CD4-positive, CD25-positive, alpha-beta regulatory T cell (primary cell): ENCODE measurements around the gene CD14. TPM values are rescaled to one million over a fixed set of nuclear protein-coding genes. Genes with fewer than 3 reads are reported as not detected.

Experiments
- ATAC-seq, 2 donors: fragments of 150-1000 bp; cut with Tn5 transposase; one replicate each; pipeline ENCODE4 v1.10.0; 2021; ENCODE audit warnings: low read depth in 2 of 2, moderate number of reproducible peaks in 2 of 2, moderate library complexity in 1 of 2
- DNase-seq, 3 donors: peaks; one replicate each; pipeline versions ENCODE4 v3.0.0 to v3.0.0-alpha.2; 2012 to 2022; ENCODE audit warnings: mixed read lengths in 1 of 3
- H3K27ac ChIP-seq: one replicate; pipeline ENCODE4 v1.7.0; 2013; ENCODE audit warnings: mild to moderate bottlenecking, low read length; ENCODE audit not compliant: insufficient read depth, poor library complexity, severe bottlenecking
- H3K27me3 ChIP-seq: one replicate; pipeline ENCODE4 v1.7.0; 2013; ENCODE audit warnings: low read length; ENCODE audit not compliant: control insufficient read depth, insufficient read depth
- H3K36me3 ChIP-seq: one replicate; pipeline ENCODE4 v1.7.0; 2013; ENCODE audit warnings: mild to moderate bottlenecking, low read length, moderate library complexity; ENCODE audit not compliant: control insufficient read depth, insufficient read depth
- H3K4me1 ChIP-seq: 2 replicates; pipeline ENCODE4 v1.7.0; 2013; ENCODE audit warnings: mild to moderate bottlenecking, low read length; ENCODE audit not compliant: insufficient read depth, control insufficient read depth, poor library complexity, severe bottlenecking
- H3K4me3 ChIP-seq: one replicate; pipeline ENCODE4 v1.7.0; 2013; ENCODE audit warnings: low read depth, mild to moderate bottlenecking, low read length, moderate library complexity
- H3K9me3 ChIP-seq, 2 experiments: 1 replicate in 1 of 2; 2 replicates in 1 of 2; pipeline ENCODE4 v1.7.0; 2013; ENCODE audit warnings: low read length in 2 of 2, mild to moderate bottlenecking in 1 of 2, moderate library complexity in 1 of 2; ENCODE audit not compliant: control insufficient read depth in 2 of 2
- H3K27ac Mint-ChIP-seq, 3 donors: one replicate each; pipeline ENCODE4 v1.8.0; 2020 to 2022; ENCODE audit warnings: mild to moderate bottlenecking in 3 of 3, mixed read lengths in 3 of 3, moderate library complexity in 2 of 3
- H3K27me3 Mint-ChIP-seq: one replicate; pipeline ENCODE4 v1.8.0; 2022; ENCODE audit warnings: mild to moderate bottlenecking, mixed read lengths
- H3K36me3 Mint-ChIP-seq: one replicate; pipeline ENCODE4 v1.8.0; 2020; ENCODE audit warnings: mixed read lengths
- H3K4me1 Mint-ChIP-seq, 4 donors: one replicate each; pipeline ENCODE4 v1.8.0; 2020 to 2022; ENCODE audit warnings: mixed read lengths in 4 of 4, mild to moderate bottlenecking in 1 of 4
- H3K4me3 Mint-ChIP-seq, 4 donors: one replicate each; pipeline ENCODE4 v1.8.0; 2020 to 2022; ENCODE audit warnings: mild to moderate bottlenecking in 4 of 4, mixed read lengths in 4 of 4, moderate library complexity in 3 of 4
- H3K9me3 Mint-ChIP-seq, 7 donors: one replicate each; pipeline ENCODE4 v1.8.0; 2020 to 2022; ENCODE audit warnings: mixed read lengths in 7 of 7, mild to moderate bottlenecking in 3 of 7, moderate library complexity in 2 of 7
- polyA plus RNA-seq, 4 donors: library from polyadenylated mRNA; unstranded; fragments of 300-500 nt; fragmentation: Illumina TruSeq; gene quantifications; one replicate each; pipeline ENCODE4 v1.2.3, GENCODE V29; 2021
- total RNA-seq: library from RNA; stranded (reverse); gene quantifications from one replicate; pipeline ENCODE4 v1.2.3, GENCODE V29; 2022

CD14 gene
- total and polyA plus RNA-seq, 5 donors from 2014 or later, result 1.3 to 2.6 (median 2.1) TPM; not detected in 1

- peaks cover 10% of the 10 kb centered on the region for H3K27me3 ChIP-seq
- no peak for ATAC-seq
- no peak for DNase-seq
- peaks cover 20% of the 10 kb centered on the region for H3K4me1 ChIP-seq
- peak overlapping the region; percentile 74 for H3K4me3 ChIP-seq
- Mint-ChIP-seq H3K27me3 (peaks cover 29% of the 10 kb centered on the region), H3K4me3 (peak overlapping the region; percentile 82 to 93 (median 90)), H3K27ac (peak overlapping the region in 1 of 3 donors; percentile 64), H3K9me3 (peaks cover 0 to 1% (median 0%) of the 10 kb centered on the region in 7 donors), H3K4me1 (peaks cover 8 to 32% (median 19%) of the 10 kb centered on the region in 4 donors), H3K36me3 (no peaks in the 10 kb centered on the region)
- H3K9me3 ChIP-seq, result no peaks in the 10 kb centered on the region
- no peaks in the 10 kb centered on the region for H3K36me3 ChIP-seq
- no peak overlapping the region for H3K27ac ChIP-seq
These were observed 526 bp upstream of the CD14 start for GRCh38 chr5:140633501-140633900.

- Mint-ChIP-seq H3K36me3 (no peaks in the 10 kb centered on the region), H3K9me3 (peaks cover 0 to 7% (median 0%) of the 10 kb centered on the region in 7 donors), H3K27me3 (peaks cover 29% of the 10 kb centered on the region), H3K4me3 (peak overlapping the region; percentile 82 to 93 (median 90)), H3K27ac (peak overlapping the region; percentile 64 to 83 (median 75)), H3K4me1 (peaks cover 6 to 28% (median 18%) of the 10 kb centered on the region in 4 donors)
- Histone ChIP-seq H3K4me3 (peak overlapping the region; percentile 74), H3K36me3 (no peaks in the 10 kb centered on the region), H3K27ac (no peak overlapping the region), H3K27me3 (peaks cover 10% of the 10 kb centered on the region), H3K4me1 (peaks cover 20% of the 10 kb centered on the region), H3K9me3 (no peaks in the 10 kb centered on the region)
- DNase-seq (peak; percentile 35 to 74 (median 52)), ATAC-seq (peak; percentile 74 to 81)
These were observed 482 bp downstream of the CD14 start for GRCh38 chr5:140632366-140633020.

GRCh38 chr5:140631831-140632365 is 1.1 kb downstream of the CD14 start:
- Mint-ChIP-seq H3K9me3 (peaks cover 0 to 8% (median 0%) of the 10 kb centered on the region in 7 donors), H3K4me3 (peak overlapping the region; percentile 82 to 93 (median 90)), H3K27me3 (peaks cover 29% of the 10 kb centered on the region), H3K27ac (peak overlapping the region; percentile 60 to 83 (median 64)), H3K4me1 (peaks cover 6 to 27% (median 16%) of the 10 kb centered on the region in 4 donors), H3K36me3 (no peaks in the 10 kb centered on the region)
- Histone ChIP-seq H3K27ac (no peak overlapping the region), H3K4me1 (peaks cover 20% of the 10 kb centered on the region), H3K4me3 (peak overlapping the region; percentile 74), H3K36me3 (no peaks in the 10 kb centered on the region), H3K9me3 (no peaks in the 10 kb centered on the region), H3K27me3 (peaks cover 10% of the 10 kb centered on the region)
- DNase-seq (peak in 2 of 3 donors; percentile 38 to 49), ATAC-seq (peak; percentile 61 to 64)

GRCh38 chr5:140631036-140631417 is 1.9 kb downstream of the CD14 start:
- DNase-seq (no peak), ATAC-seq (no peak)
- no peak overlapping the region for H3K4me3 ChIP-seq

GRCh38 chr5:140630292-140631035 is 2.5 kb downstream of the CD14 start:
- no peak overlapping the region for H3K4me3 ChIP-seq
- Mint-ChIP-seq H3K4me3 (peak overlapping the region in 2 of 4 donors; percentile 82 to 85), H3K27ac (no peak overlapping the region), H3K27me3 (peaks cover 30% of the 10 kb centered on the region), H3K36me3 (no peaks in the 10 kb centered on the region), H3K9me3 (peaks cover 0 to 8% (median 0%) of the 10 kb centered on the region in 7 donors), H3K4me1 (peaks cover 4 to 27% (median 13%) of the 10 kb centered on the region in 4 donors)
- H3K27ac ChIP-seq, result no peak overlapping the region
- H3K36me3 ChIP-seq, result no peaks in the 10 kb centered on the region
- no peak for DNase-seq
- peaks cover 20% of the 10 kb centered on the region for H3K4me1 ChIP-seq
- no peak for ATAC-seq
- H3K27me3 ChIP-seq, result peaks cover 10% of the 10 kb centered on the region
- H3K9me3 ChIP-seq, result no peaks in the 10 kb centered on the region

More at GRCh38 chr5:140631036-140631417, 1.9 kb downstream of the CD14 start:
- Histone ChIP-seq H3K36me3 (no peaks in the 10 kb centered on the region), H3K9me3 (no peaks in the 10 kb centered on the region), H3K27ac (no peak overlapping the region), H3K4me1 (peaks cover 20% of the 10 kb centered on the region), H3K27me3 (peaks cover 10% of the 10 kb centered on the region)
- Mint-ChIP-seq H3K4me3 (peak overlapping the region; percentile 10 to 85 (median 63)), H3K4me1 (peaks cover 4 to 27% (median 15%) of the 10 kb centered on the region in 4 donors), H3K27ac (peak overlapping the region in 1 of 3 donors; percentile 46), H3K27me3 (peaks cover 29% of the 10 kb centered on the region), H3K36me3 (no peaks in the 10 kb centered on the region), H3K9me3 (peaks cover 0 to 8% (median 0%) of the 10 kb centered on the region in 7 donors)

GRCh38 chr5:140628711-140629110 is 4.3 kb downstream of the CD14 start:
- no peak overlapping the region for H3K4me3 Mint-ChIP-seq
- no peak overlapping the region for H3K4me3 ChIP-seq

GRCh38 chr5:140627972-140628371 is 5.0 kb downstream of the CD14 start:
- H3K9me3 Mint-ChIP-seq, result peaks cover 0 to 8% (median 0%) of the 10 kb centered on the region in 7 donors
- DNase-seq (no peak), ATAC-seq (no peak)
- peaks cover 28% of the 10 kb centered on the region for H3K27me3 Mint-ChIP-seq
- H3K4me3 Mint-ChIP-seq, result no peak overlapping the region
- peaks cover 7% of the 10 kb centered on the region for H3K27me3 ChIP-seq
- H3K27ac Mint-ChIP-seq, result no peak overlapping the region
- H3K4me3 ChIP-seq, result no peak overlapping the region
- no peaks in the 10 kb centered on the region for H3K36me3 ChIP-seq
- H3K4me1 ChIP-seq, result peaks cover 15% of the 10 kb centered on the region
- H3K36me3 Mint-ChIP-seq, result no peaks in the 10 kb centered on the region
- no peak overlapping the region for H3K27ac ChIP-seq
- no peaks in the 10 kb centered on the region for H3K9me3 ChIP-seq
- H3K4me1 Mint-ChIP-seq, result peaks cover 0 to 19% (median 10%) of the 10 kb centered on the region in 4 donors

More at GRCh38 chr5:140628711-140629110, 4.3 kb downstream of the CD14 start:
- Mint-ChIP-seq H3K36me3 (no peaks in the 10 kb centered on the region), H3K27me3 (peaks cover 32% of the 10 kb centered on the region), H3K27ac (no peak overlapping the region), H3K4me1 (peaks cover 3 to 24% (median 11%) of the 10 kb centered on the region in 4 donors), H3K9me3 (peaks cover 0 to 8% (median 0%) of the 10 kb centered on the region in 7 donors)
- Histone ChIP-seq H3K27me3 (peaks cover 8% of the 10 kb centered on the region), H3K9me3 (no peaks in the 10 kb centered on the region), H3K4me1 (peaks cover 20% of the 10 kb centered on the region), H3K27ac (no peak overlapping the region), H3K36me3 (no peaks in the 10 kb centered on the region)
- DNase-seq (no peak), ATAC-seq (no peak)
